ENCODE measurements around the gene MED12L. TPM values are rescaled to one million over a fixed set of nuclear protein-coding genes. Genes with fewer than 3 reads are reported as not detected.

MED12L gene
- total RNA-seq (2014; rRNA removed; shearing (Covaris generic)) (12.6 and 16.4 TPM in 2 replicates), total RNA-seq (2022) (32.7 and 33.8 TPM in 2 replicates), Bru-seq, nascent RNA (percentile 76 among the genes with signal in this experiment), BruChase-seq, experiment 1, labeled RNA remaining after a 6-hour chase (percentile 68 among the genes with signal in this experiment), BruChase-seq, experiment 2, labeled RNA remaining after a 2-hour chase (percentile 68 among the genes with signal in this experiment)
- long read RNA-seq, partial matches to known transcripts: 1 of 7 reads
- long read RNA-seq, other reads (novel, unspliced or antisense): 6 of 7 reads

GRCh38 chr3:151085227-151085888 is at the start of gene MED12L:
Gene MED12L (plus strand): TSS chr3:151085664. CDS start chr3:151086927, 1,263 bp downstream.
- Histone ChIP-seq H3K9me2 (ENCODE audit: insufficient read depth, low read length) (no peaks in the 10 kb centered on the region), H3K4me2 (ENCODE audit: low read length) (peak within 1 kb of the TSS; percentile 93), H3K9me3 (ENCODE audit: low read length) (no peaks in the 10 kb centered on the region), H4K20me1 (ENCODE audit: insufficient read depth, low read length) (no peaks in the 10 kb centered on the region), H3K4me1 (ENCODE audit: insufficient read depth, low read length, poor library complexity, severe bottlenecking) (peaks cover 25% of the 10 kb centered on the region), H3K79me2 (ENCODE audit: insufficient read depth, low read depth, low read length) (peaks cover 18% of the 10 kb centered on the region; the same call in 1 of the 2 replicates), H2AFZ (ENCODE audit: low read length) (peak within 1 kb of the TSS; percentile 85), H3K27ac (ENCODE audit: low read depth, low read length, poor library complexity, severe bottlenecking) (peak within 1 kb of the TSS; percentile 71), H3K36me3 (ENCODE audit: insufficient read depth, low read length) (peaks cover 5% of the 10 kb centered on the region; the same call in 1 of the 2 replicates), H3K4me3 (ENCODE audit: low read depth, low read length, poor library complexity, severe bottlenecking) (peak within 1 kb of the TSS; percentile 88)
- CTCF ChIA-PET (ENCODE audit: unreplicated experiment): interaction anchor here (1.1 kb wide), 1 partner anchor 57 kb away, joined by 4 read pairs; no protein-coding TSS in a partner anchor
- no peak for TF ChIP-seq EZH2phosphoT487 (IDR thresholded peaks at IDR 0.05; ENCODE audit: borderline replicate concordance, low read depth, low read length)
- TF ChIP-seq, protein P1, sequence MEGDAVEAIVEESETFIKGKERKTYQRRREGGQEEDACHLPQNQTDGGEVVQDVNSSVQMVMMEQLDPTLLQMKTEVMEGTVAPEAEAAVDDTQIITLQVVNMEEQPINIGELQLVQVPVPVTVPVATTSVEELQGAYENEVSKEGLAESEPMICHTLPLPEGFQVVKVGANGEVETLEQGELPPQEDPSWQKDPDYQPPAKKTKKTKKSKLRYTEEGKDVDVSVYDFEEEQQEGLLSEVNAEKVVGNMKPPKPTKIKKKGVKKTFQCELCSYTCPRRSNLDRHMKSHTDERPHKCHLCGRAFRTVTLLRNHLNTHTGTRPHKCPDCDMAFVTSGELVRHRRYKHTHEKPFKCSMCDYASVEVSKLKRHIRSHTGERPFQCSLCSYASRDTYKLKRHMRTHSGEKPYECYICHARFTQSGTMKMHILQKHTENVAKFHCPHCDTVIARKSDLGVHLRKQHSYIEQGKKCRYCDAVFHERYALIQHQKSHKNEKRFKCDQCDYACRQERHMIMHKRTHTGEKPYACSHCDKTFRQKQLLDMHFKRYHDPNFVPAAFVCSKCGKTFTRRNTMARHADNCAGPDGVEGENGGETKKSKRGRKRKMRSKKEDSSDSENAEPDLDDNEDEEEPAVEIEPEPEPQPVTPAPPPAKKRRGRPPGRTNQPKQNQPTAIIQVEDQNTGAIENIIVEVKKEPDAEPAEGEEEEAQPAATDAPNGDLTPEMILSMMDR (conservative IDR thresholded peaks at IDR 0.05; ENCODE audit: low read length): peak; percentile 68
- intact Hi-C loops (cut with micrococcal nuclease; ENCODE audit: unreplicated experiment): loop anchor here (1.0 to 5.0 kb wide), 5 partner anchors 61 to 1273 kb away; partner anchors contain the start of genes P2RY14, RNF13 and SELENOT
- BruUV-seq (replicated peaks): no TSS peak
- POLR2A ChIA-PET: interaction anchor here (0.6 to 3.8 kb wide), 11 partner anchors 9 to 676 kb away, joined by 3 to 14 read pairs (median 4); no protein-coding TSS in a partner anchor
- peak; percentile 90 for DNase-seq (ENCODE audit: low spot score)

GRCh38 chr3:151037746-151038477 is 47.6 kb upstream of the MED12L start:
- no peak overlapping the region for H3K4me2 ChIP-seq (ENCODE audit: low read length)
- H3K9me2 ChIP-seq (ENCODE audit: insufficient read depth, low read length): no peaks in the 10 kb centered on the region
- BruUV-seq (replicated peaks): no TSS peak
- POLR2A ChIA-PET: interaction anchor here (0.6 kb wide), 1 partner anchor 131 kb away, joined by 3 read pairs; no protein-coding TSS in a partner anchor
- CTCF ChIA-PET (ENCODE audit: unreplicated experiment): no interaction called here
- H3K27ac ChIP-seq (ENCODE audit: low read depth, low read length, poor library complexity, severe bottlenecking): no peak overlapping the region
- H3K79me2 ChIP-seq (ENCODE audit: insufficient read depth, low read depth, low read length): no peaks in the 10 kb centered on the region
- no peak overlapping the region for H2AFZ ChIP-seq (ENCODE audit: low read length)
- no peaks in the 10 kb centered on the region for H4K20me1 ChIP-seq (ENCODE audit: insufficient read depth, low read length)
- intact Hi-C loops (cut with micrococcal nuclease; ENCODE audit: unreplicated experiment): no loop called here
- no peaks in the 10 kb centered on the region for H3K36me3 ChIP-seq (ENCODE audit: insufficient read depth, low read length)
- no peak overlapping the region for H3K4me3 ChIP-seq (ENCODE audit: low read depth, low read length, poor library complexity, severe bottlenecking)
- H3K9me3 ChIP-seq (ENCODE audit: low read length): no peaks in the 10 kb centered on the region
- H3K4me1 ChIP-seq (ENCODE audit: insufficient read depth, low read length, poor library complexity, severe bottlenecking): no peaks in the 10 kb centered on the region
- TF ChIP-seq, protein P1 (conservative IDR thresholded peaks at IDR 0.05; ENCODE audit: low read length): no peak
- TF ChIP-seq EZH2phosphoT487 (IDR thresholded peaks at IDR 0.05; ENCODE audit: borderline replicate concordance, low read depth, low read length): no peak
- no peak for DNase-seq (ENCODE audit: low spot score)

Measured in OCI-LY7 (cell line).